Measurements from ENCODE around the gene CPZ.

GRCh38 chr4:8642651-8643321, 50.2 kb downstream of the CPZ start:
- TF ChIP-seq, protein P1, sequence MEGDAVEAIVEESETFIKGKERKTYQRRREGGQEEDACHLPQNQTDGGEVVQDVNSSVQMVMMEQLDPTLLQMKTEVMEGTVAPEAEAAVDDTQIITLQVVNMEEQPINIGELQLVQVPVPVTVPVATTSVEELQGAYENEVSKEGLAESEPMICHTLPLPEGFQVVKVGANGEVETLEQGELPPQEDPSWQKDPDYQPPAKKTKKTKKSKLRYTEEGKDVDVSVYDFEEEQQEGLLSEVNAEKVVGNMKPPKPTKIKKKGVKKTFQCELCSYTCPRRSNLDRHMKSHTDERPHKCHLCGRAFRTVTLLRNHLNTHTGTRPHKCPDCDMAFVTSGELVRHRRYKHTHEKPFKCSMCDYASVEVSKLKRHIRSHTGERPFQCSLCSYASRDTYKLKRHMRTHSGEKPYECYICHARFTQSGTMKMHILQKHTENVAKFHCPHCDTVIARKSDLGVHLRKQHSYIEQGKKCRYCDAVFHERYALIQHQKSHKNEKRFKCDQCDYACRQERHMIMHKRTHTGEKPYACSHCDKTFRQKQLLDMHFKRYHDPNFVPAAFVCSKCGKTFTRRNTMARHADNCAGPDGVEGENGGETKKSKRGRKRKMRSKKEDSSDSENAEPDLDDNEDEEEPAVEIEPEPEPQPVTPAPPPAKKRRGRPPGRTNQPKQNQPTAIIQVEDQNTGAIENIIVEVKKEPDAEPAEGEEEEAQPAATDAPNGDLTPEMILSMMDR (IDR thresholded peaks at IDR 0.05) = no peak
- no peak for TF ChIP-seq POLR2A (IDR thresholded peaks at IDR 0.05; ENCODE audit: low read depth)
